Keratinocyte (primary cell): Measurements from ENCODE around the gene RALGPS1.

Experiments used
- EZH2 ChIP-seq: IDR thresholded peaks from one replicate; pipeline ENCODE4 v1.6.1; 2012; ENCODE audit warnings: inconsistent platforms, mild to moderate bottlenecking, low read length, moderate library complexity
- TF ChIP-seq, protein P1 (sequence below), 3 experiments: IDR thresholded peaks in 1 of 3; conservative IDR thresholded peaks in 1 of 3; optimal IDR thresholded peaks in 1 of 3; 2 replicates in 2 of 3; 3 replicates in 1 of 3; pipeline versions ENCODE3 to v1.5.1; 2011; ENCODE audit warnings: low read length in 3 of 3, mild to moderate bottlenecking in 3 of 3, moderate library complexity in 2 of 3, control low read depth in 1 of 3, inconsistent platforms in 1 of 3; ENCODE audit not compliant: insufficient read depth in 2 of 3; ENCODE audit errors: extremely low read depth in 1 of 3

DNA sequence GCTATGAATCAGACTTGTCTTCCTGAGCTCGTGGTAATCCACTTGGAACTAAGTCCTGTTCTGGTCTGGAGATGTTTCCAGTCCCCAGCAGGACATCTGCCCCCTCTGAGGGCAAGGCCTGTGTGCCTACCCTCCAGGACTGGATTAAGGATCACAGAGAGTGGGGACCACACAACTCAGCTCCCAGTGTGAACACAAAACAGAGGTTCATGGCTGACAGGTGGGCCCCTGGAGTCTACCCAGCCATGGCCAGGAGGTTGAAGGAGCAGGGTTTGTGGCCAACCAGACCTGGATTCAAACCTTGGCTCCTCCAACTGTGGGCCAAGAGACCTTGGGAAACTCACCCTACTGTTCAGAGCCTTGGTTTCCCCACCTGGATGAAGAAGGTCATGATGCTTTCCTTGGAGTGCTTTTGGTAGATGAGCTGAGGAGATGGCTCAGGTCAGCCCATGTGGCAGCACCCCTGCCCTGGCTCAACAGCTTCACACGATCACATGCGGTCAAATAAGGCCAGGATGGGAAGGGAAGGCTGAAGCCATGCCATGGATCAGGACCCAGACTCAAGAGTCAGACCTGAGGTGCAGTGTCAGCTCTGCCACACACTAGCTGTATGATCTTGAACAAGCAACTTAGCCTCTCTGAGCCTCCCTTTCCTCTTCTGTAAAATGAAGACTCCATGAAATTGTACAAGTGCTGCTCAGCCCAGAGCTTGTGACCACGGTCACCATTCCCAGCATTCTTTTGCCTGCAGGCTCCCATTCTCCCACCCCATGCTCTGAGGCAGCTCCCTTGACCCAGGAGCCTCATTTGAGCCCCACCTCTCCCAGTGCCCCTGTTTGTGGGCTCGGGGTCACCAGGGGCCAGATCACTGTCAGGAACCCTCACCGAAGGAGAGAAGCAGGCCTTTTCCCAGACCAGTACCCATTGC lies 235.1 kb downstream of the RALGPS1 start:
- TF ChIP-seq, protein P1, sequence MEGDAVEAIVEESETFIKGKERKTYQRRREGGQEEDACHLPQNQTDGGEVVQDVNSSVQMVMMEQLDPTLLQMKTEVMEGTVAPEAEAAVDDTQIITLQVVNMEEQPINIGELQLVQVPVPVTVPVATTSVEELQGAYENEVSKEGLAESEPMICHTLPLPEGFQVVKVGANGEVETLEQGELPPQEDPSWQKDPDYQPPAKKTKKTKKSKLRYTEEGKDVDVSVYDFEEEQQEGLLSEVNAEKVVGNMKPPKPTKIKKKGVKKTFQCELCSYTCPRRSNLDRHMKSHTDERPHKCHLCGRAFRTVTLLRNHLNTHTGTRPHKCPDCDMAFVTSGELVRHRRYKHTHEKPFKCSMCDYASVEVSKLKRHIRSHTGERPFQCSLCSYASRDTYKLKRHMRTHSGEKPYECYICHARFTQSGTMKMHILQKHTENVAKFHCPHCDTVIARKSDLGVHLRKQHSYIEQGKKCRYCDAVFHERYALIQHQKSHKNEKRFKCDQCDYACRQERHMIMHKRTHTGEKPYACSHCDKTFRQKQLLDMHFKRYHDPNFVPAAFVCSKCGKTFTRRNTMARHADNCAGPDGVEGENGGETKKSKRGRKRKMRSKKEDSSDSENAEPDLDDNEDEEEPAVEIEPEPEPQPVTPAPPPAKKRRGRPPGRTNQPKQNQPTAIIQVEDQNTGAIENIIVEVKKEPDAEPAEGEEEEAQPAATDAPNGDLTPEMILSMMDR (optimal IDR thresholded peaks at IDR 0.05 in 1 of 3, IDR thresholded peaks at IDR 0.05 in 1 of 3, conservative IDR thresholded peaks at IDR 0.05 in 1 of 3; ENCODE audit: extremely low read depth in 1 of 3, insufficient read depth in 2 of 3, low read length in 3 of 3): no peak
- TF ChIP-seq EZH2: no peak
